C4-2B (cell line): Measurements from ENCODE around the gene TNFRSF21.

Experiments
- CTCF ChIP-seq: fragments of 450-650 bp; conservative IDR thresholded peaks from 2 replicates; pipeline ENCODE4 v1.5.1; 2017; ENCODE audit warnings: mild to moderate bottlenecking
- ZFX ChIP-seq: fragments of 450-650 bp; IDR thresholded peaks from 2 replicates; pipeline ENCODE4 v1.6.1; 2017

GRCh38 chr6:47231151-47231550 is 78.6 kb downstream of the TNFRSF21 start:
- TF ChIP-seq CTCF, result no peak
- no peak for TF ChIP-seq ZFX
